H9 (cell line): ENCODE results near the gene CLEC16A. TPM values are rescaled to one million over a fixed set of nuclear protein-coding genes. Genes with fewer than 3 reads are reported as not detected.

Experiments used
- DNase-seq: peaks from one replicate; pipeline ENCODE4 v3.0.0-alpha.2; 2017
- H2AFZ ChIP-seq: one replicate; pipeline ENCODE4 v1.6.1; 2013; ENCODE audit warnings: mild to moderate bottlenecking, low read length, control low read depth, moderate library complexity
- H2AK5ac ChIP-seq: 2 replicates; pipeline ENCODE4 v1.6.1; 2013; ENCODE audit warnings: low read length, control low read depth, mixed read lengths; ENCODE audit not compliant: insufficient read length
- H2BK120ac ChIP-seq: one replicate; pipeline ENCODE4 v1.6.1; 2013; ENCODE audit warnings: low read depth, mild to moderate bottlenecking, low read length, control low read depth, inconsistent platforms; ENCODE audit not compliant: poor library complexity, severe bottlenecking
- H2BK12ac ChIP-seq: 2 replicates; pipeline ENCODE4 v1.6.1; 2013; ENCODE audit warnings: low read length, control low read depth, mixed read lengths, low read depth; ENCODE audit not compliant: insufficient read length
- H2BK15ac ChIP-seq: 2 replicates; pipeline ENCODE4 v1.6.1; 2013; ENCODE audit warnings: low read depth, low read length, control low read depth
- H2BK20ac ChIP-seq: one replicate; pipeline ENCODE4 v1.6.1; 2013; ENCODE audit warnings: low read depth, mild to moderate bottlenecking, low read length, control low read depth, inconsistent platforms; ENCODE audit not compliant: poor library complexity, severe bottlenecking
- H2BK5ac ChIP-seq: 2 replicates; pipeline ENCODE4 v1.6.1; 2013; ENCODE audit warnings: low read length, control low read depth, mixed read lengths; ENCODE audit not compliant: insufficient read length
- H3K14ac ChIP-seq: 2 replicates; pipeline ENCODE4 v1.6.1; 2013; ENCODE audit warnings: low read length, control low read depth; ENCODE audit not compliant: insufficient read depth
- H3K18ac ChIP-seq: 2 replicates; pipeline ENCODE4 v1.6.1; 2013; ENCODE audit warnings: low read depth, mild to moderate bottlenecking, mixed read lengths, low read length, control low read depth; ENCODE audit not compliant: insufficient read length
- H3K23ac ChIP-seq: 2 replicates; pipeline ENCODE4 v1.6.1; 2013; ENCODE audit warnings: low read length, control low read depth, mixed read lengths, low read depth; ENCODE audit not compliant: insufficient read length
- H3K23me2 ChIP-seq: 2 replicates; pipeline ENCODE4 v1.6.1; 2013; ENCODE audit warnings: low read depth, mild to moderate bottlenecking, mixed read lengths, low read length, control low read depth; ENCODE audit not compliant: insufficient read length, poor library complexity, severe bottlenecking
- H3K27ac ChIP-seq: 2 replicates; pipeline ENCODE4 v1.5.1; 2013; ENCODE audit warnings: low read length, control low read depth, mixed read lengths, low read depth; ENCODE audit not compliant: insufficient read length
- H3K27me3 ChIP-seq: 2 replicates; pipeline ENCODE4 v1.6.1; 2013; ENCODE audit warnings: low read length, control low read depth, inconsistent platforms; ENCODE audit not compliant: insufficient read depth
- H3K4ac ChIP-seq: 2 replicates; pipeline ENCODE4 v1.6.1; 2013; ENCODE audit warnings: low read depth, mild to moderate bottlenecking, control low read depth, inconsistent platforms, low read length, moderate library complexity
- H3K4me1 ChIP-seq: 2 replicates; pipeline ENCODE4 v1.6.1; 2013; ENCODE audit warnings: low read length, control low read depth, inconsistent platforms; ENCODE audit not compliant: insufficient read depth
- H3K4me2 ChIP-seq: 2 replicates; pipeline ENCODE4 v1.6.1; 2013; ENCODE audit warnings: low read length, control low read depth, mixed read lengths; ENCODE audit not compliant: insufficient read length, insufficient read depth
- H3K56ac ChIP-seq: 2 replicates; pipeline ENCODE4 v1.6.1; 2013; ENCODE audit warnings: low read depth, mild to moderate bottlenecking, mixed read lengths, low read length, control low read depth; ENCODE audit not compliant: insufficient read length
- H3K79me1 ChIP-seq: 2 replicates; pipeline ENCODE4 v1.6.1; 2013; ENCODE audit warnings: low read depth, mild to moderate bottlenecking, moderate library complexity, low read length, control low read depth, inconsistent platforms; ENCODE audit not compliant: insufficient read depth, poor library complexity, severe bottlenecking
- H3K79me2 ChIP-seq: 2 replicates; pipeline ENCODE4 v1.6.1; 2013; ENCODE audit warnings: low read length, control low read depth, inconsistent platforms; ENCODE audit not compliant: insufficient read depth
- H3K9ac ChIP-seq: 2 replicates; pipeline ENCODE4 v1.6.1; 2013; ENCODE audit warnings: low read length, control low read depth, mixed read lengths; ENCODE audit not compliant: insufficient read length; ENCODE audit errors: extremely low read depth
- H3K9me3 ChIP-seq: one replicate; pipeline ENCODE4 v1.6.1; 2013; ENCODE audit warnings: low read depth, low read length, inconsistent platforms; ENCODE audit not compliant: control insufficient read depth
- H3T11ph ChIP-seq: one replicate; pipeline ENCODE4 v1.6.1; 2013; ENCODE audit warnings: mild to moderate bottlenecking, low read length, control low read depth, inconsistent platforms
- H4K20me1 ChIP-seq: one replicate; pipeline ENCODE4 v1.6.1; 2013; ENCODE audit not compliant: control insufficient read depth, insufficient read length, insufficient read depth
- H4K5ac ChIP-seq: 2 replicates; pipeline ENCODE4 v1.6.1; 2013; ENCODE audit warnings: low read depth, mild to moderate bottlenecking, mixed read lengths, low read length, control low read depth; ENCODE audit not compliant: insufficient read length
- H4K8ac ChIP-seq: replicated peaks from 2 replicates; pipeline ENCODE4 v1.6.1; 2013; ENCODE audit warnings: low read length, control low read depth, mixed read lengths, low read depth; ENCODE audit not compliant: insufficient read length
- H4K91ac ChIP-seq: 2 replicates; pipeline ENCODE4 v1.6.1; 2013; ENCODE audit warnings: low read depth, mild to moderate bottlenecking, moderate library complexity, mixed read lengths, low read length, control low read depth; ENCODE audit not compliant: insufficient read length
- H3K27ac Mint-ChIP-seq, 3 experiments: 2 replicates in 2 of 3; 3 replicates in 1 of 3; pipeline ENCODE4 v1.8.0; 2020 to 2021; ENCODE audit warnings: mixed read lengths in 3 of 3, mild to moderate bottlenecking in 1 of 3, moderate library complexity in 1 of 3
- H3K27me3 Mint-ChIP-seq: 2 replicates; pipeline ENCODE4 v1.8.0; 2021; ENCODE audit warnings: low read depth, mild to moderate bottlenecking, moderate library complexity, mixed read lengths
- H3K36me3 Mint-ChIP-seq, 3 experiments: 2 replicates in 2 of 3; 3 replicates in 1 of 3; pipeline ENCODE4 v1.8.0; 2020 to 2021; ENCODE audit warnings: low read depth in 3 of 3, mixed read lengths in 3 of 3; ENCODE audit not compliant: insufficient read depth in 1 of 3
- H3K4me1 Mint-ChIP-seq, 2 experiments: 2 replicates each; pipeline ENCODE4 v1.8.0; 2020; ENCODE audit warnings: mixed read lengths in 2 of 2
- H3K4me3 Mint-ChIP-seq, 2 experiments: 2 replicates in 1 of 2; 3 replicates in 1 of 2; pipeline ENCODE4 v1.8.0; 2020 to 2021; ENCODE audit warnings: mild to moderate bottlenecking in 2 of 2, mixed read lengths in 2 of 2, moderate library complexity in 1 of 2
- H3K9me3 Mint-ChIP-seq, 2 experiments: 2 replicates in 1 of 2; 3 replicates in 1 of 2; pipeline ENCODE4 v1.8.0; 2020; ENCODE audit warnings: mild to moderate bottlenecking in 2 of 2, mixed read lengths in 2 of 2, moderate library complexity in 1 of 2
- WGBS: extraction: QIAGEN DNeasy Blood & Tissue Kit; methylation state at CpG from one replicate; pipeline ENCODE4 v1.1.7; 2013; ENCODE audit warnings: missing lambda C conversion rate, low lambda C conversion rate, mixed read lengths; ENCODE audit not compliant: insufficient read length; ENCODE audit errors: extremely low coverage; 5-methylcytosine and 5-hydroxymethylcytosine counted together
- total RNA-seq: library from RNA; stranded (reverse); gene quantifications from 2 replicates; pipeline ENCODE4 v1.2.1, GENCODE V29; 2021
- TF ChIP-seq, protein P1 (sequence below): fragments of 200-600 bp; sonication (generic); conservative IDR thresholded peaks from 3 replicates; pipeline ENCODE4 v1.8.0; 2021; ENCODE audit warnings: antibody characterized with exemption, mild to moderate bottlenecking

The CLEC16A gene
- total RNA-seq, 1 experiment from 2014 or later = 15.2 TPM

DNA sequence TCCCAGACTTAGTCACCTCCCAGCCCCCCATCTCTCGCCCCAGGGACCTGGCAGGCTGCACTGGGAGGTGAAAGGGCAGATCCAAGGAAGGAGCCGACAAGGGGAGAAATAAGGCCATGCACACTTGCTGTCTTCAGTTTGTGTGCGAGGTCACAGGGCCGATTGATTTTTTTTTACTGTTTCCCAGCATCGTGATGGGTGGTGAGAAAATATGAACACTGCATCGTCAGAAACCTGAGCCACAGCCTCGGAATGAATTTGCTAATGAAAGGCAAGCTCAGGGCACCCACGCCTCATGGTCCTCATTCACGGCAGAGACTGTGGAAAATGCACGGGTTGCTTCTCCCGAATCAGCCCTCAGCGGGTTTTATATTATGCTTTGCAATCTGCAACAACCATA is 213.7 kb downstream of the CLEC16A start:
- Mint-ChIP-seq H3K9me3 (no peaks in the 10 kb centered on the region), H3K4me1 (peaks cover 7 to 15% of the 10 kb centered on the region in 2 experiments; a peak in 3 of 4 replicates), H3K4me3 (no peak overlapping the region), H3K27ac (peak overlapping the region in 1 of 3 experiments; percentile 26; a peak in 2 of 7 replicates), H3K36me3 (no peaks in the 10 kb centered on the region), H3K27me3 (no peaks in the 10 kb centered on the region; the same call in 1 of the 2 replicates)
- Histone ChIP-seq H4K5ac (no peak overlapping the region), H3K79me2 (no peaks in the 10 kb centered on the region), H4K91ac (no peak overlapping the region), H3K9ac (no peak overlapping the region), H3T11ph (no peak overlapping the region), H3K23ac (no peak overlapping the region), H2BK120ac (no peak overlapping the region), H3K18ac (no peak overlapping the region), H2BK20ac (no peak overlapping the region), H3K9me3 (no peaks in the 10 kb centered on the region), H2BK12ac (no peak overlapping the region), H2BK15ac (no peak overlapping the region), H2AFZ (no peak overlapping the region), H4K20me1 (no peaks in the 10 kb centered on the region), H3K79me1 (no peaks in the 10 kb centered on the region), H3K56ac (no peak overlapping the region), H3K27me3 (no peaks in the 10 kb centered on the region), H2AK5ac (no peak overlapping the region), H3K4me2 (no peak overlapping the region), H3K4ac (no peak overlapping the region), H3K4me1 (no peaks in the 10 kb centered on the region), H4K8ac (no peak overlapping the region), H3K27ac (no peak overlapping the region), H3K23me2 (no peaks in the 10 kb centered on the region), H2BK5ac (no peak overlapping the region), H3K14ac (no peak overlapping the region; the same call in 1 of the 2 replicates)
- no peak for DNase-seq
- TF ChIP-seq, protein P1, sequence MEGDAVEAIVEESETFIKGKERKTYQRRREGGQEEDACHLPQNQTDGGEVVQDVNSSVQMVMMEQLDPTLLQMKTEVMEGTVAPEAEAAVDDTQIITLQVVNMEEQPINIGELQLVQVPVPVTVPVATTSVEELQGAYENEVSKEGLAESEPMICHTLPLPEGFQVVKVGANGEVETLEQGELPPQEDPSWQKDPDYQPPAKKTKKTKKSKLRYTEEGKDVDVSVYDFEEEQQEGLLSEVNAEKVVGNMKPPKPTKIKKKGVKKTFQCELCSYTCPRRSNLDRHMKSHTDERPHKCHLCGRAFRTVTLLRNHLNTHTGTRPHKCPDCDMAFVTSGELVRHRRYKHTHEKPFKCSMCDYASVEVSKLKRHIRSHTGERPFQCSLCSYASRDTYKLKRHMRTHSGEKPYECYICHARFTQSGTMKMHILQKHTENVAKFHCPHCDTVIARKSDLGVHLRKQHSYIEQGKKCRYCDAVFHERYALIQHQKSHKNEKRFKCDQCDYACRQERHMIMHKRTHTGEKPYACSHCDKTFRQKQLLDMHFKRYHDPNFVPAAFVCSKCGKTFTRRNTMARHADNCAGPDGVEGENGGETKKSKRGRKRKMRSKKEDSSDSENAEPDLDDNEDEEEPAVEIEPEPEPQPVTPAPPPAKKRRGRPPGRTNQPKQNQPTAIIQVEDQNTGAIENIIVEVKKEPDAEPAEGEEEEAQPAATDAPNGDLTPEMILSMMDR = no peak
- WGBS = no CpG with 5 or more reads among the region's 12 CpGs
